ENCODE measurements around the gene LRP10.

The LRP10 gene

DNA sequence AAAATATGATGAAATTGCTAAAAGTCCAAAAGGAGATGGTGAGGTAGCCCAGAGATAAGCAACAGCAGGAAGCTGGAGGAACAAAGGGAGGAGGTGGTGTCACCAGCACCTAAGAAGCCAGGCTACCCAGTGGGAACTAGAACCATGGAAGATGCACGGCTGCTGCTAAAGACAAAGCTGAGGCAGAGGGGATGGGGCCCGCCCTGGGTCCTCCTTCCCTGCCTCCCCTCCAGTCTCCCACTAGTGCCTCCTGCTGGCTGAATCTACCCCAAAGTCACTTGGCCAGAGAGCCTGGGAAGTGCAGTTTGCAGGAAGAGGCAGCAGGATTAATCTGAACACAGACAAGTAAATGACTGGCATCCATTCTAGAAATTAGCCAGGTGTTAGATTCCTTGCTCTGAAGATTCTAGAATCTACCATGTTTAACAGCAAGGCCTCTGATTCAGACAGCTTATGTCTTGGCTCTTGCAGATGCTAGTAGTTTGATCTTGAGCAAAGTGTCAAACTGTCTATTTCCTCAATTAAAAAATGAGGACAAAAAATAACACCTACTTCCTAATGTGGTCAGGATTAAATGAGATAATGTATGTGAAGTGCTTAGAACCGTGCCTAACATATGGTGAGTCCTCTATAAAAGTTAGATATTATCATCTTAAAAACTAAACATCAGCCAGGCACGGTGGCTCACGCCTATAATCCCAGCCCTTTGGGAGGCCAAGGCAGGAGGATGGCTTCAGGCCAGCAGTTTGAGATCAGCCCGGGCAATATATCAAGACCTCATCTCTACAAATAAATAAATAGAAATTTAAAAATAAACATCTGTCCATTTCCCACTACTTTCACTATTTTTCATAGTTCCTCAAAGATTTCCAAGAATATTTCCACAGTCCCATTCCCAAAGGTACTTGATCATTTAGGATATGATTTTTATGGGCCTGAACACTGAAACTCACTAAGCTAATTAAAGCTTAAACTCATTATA, 5.8 kb upstream of the LRP10 start:
- DNase-seq (ENCODE audit: low read depth in 2 of 2), result no peak

DNA sequence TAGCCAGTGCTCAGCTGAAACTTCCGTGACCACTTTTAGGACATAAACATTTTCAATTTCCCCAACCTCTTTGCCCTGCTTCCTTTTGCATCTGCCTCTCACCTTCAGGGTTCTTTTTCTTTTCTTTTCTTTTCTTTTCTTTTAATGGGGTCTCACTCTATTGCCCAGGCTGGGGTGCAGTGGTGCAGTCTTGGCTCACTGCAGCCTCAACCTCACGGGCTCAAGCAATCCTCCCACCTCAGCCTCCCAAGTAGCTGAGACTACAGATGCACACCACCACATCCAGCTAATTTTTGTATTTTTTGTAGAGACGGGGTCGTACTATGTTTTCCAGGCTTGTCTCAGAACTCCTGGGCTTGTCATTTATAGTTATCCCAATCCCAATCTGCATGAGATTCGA, 4.7 kb upstream of the LRP10 start:
- no peak for DNase-seq (ENCODE audit: low read depth in 2 of 2)

DNA sequence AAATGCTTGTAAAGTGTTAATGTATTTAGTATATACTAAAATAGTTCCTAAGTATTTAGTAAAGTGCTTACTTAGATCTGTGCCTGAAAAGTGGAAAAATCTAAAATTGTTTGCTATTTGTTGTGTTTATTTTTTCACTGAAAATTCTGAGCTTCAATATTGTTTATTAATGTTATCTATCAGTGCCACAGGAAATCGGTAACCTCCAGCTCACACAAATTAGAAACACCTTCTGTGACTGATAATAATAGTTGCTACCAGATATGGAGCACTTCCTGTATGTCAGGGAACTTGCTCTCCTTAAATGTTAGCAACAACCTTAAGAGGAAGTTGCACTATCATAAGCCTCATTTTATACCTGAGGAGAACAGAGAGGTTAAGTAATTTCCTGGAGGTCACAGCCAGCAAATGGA, 723 bp upstream of the LRP10 start:
- DNase-seq (ENCODE audit: low read depth in 2 of 2), result no peak

DNA sequence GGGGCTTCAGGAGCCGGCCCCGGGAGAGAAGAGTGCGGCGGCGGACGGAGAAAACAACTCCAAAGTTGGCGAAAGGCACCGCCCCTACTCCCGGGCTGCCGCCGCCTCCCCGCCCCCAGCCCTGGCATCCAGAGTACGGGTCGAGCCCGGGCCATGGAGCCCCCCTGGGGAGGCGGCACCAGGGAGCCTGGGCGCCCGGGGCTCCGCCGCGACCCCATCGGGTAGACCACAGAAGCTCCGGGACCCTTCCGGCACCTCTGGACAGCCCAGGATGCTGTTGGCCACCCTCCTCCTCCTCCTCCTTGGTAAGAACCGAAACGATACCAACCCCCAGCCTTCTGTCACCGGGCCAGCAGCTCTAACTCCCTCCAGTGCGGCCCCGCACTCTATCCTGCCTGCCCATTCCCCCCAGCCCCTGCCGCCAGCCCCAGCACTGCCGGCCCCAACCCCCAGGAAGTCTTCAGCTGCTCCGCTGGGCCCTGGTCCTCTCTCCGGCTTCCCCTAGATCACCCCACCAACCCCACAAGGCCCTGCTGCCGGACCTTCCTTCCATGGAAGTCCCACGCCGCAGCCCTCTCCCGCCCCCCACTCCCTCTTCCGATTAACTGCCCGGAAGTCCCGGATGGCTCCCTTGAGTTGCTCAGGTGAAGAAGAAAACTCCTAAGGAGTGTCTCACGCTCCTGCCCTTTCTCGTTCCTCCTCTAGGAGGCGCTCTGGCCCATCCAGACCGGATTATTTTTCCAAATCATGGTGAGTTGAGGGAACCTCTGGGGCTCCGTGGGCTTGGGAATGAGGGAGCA, 693 bp downstream of the LRP10 start:
- peak; percentile 36 to 38 for DNase-seq (ENCODE audit: low read depth in 2 of 2)

DNA sequence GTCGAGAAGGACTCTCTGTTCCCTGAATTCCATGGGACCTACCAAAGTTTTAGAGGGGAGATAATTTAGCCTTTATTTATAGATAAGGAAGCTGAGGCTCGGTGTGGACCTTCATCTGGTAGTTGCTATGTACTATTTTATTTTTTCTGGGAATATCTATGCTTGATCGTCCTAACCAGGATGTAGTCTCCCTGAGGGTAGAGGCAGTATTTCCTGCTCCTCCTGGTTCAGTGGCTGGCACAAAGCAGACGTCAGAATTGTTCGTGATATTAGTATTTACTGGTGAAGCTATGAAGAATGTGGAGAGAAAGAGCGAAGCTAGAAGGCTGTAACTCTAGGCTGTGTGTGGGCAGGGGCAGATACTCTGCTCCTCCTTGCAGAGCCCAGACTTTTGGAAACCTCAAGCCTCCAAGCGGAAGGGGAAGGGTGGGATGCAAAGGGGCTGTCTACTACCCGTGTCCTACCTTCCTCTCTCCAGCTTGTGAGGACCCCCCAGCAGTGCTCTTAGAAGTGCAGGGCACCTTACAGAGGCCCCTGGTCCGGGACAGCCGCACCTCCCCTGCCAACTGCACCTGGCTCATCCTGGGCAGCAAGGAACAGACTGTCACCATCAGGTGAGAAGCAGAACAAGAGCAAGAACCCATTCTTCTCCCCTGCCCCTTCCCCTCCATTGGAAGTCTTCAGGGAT, 1.4 kb downstream of the LRP10 start:
- no peak for DNase-seq (ENCODE audit: low read depth in 2 of 2)

DNA sequence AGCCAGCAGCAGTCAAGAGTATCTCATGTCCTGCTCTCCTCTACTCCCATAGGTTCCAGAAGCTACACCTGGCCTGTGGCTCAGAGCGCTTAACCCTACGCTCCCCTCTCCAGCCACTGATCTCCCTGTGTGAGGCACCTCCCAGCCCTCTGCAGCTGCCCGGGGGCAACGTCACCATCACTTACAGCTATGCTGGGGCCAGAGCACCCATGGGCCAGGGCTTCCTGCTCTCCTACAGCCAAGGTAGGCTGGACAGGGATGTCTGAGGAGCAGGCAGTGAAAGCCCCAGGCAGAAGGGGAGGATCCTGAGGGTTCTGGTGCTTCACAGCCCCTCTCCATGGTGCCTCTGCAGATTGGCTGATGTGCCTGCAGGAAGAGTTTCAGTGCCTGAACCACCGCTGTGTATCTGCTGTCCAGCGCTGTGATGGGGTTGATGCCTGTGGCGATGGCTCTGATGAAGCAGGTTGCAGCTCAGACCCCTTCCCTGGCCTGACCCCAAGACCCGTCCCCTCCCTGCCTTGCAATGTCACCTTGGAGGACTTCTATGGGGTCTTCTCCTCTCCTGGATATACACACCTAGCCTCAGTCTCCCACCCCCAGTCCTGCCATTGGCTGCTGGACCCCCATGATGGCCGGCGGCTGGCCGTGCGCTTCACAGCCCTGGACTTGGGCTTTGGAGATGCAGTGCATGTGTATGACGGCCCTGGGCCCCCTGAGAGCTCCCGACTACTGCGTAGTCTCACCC, 3.6 kb downstream of the LRP10 start:
- DNase-seq (ENCODE audit: low read depth in 2 of 2), result no peak

DNA sequence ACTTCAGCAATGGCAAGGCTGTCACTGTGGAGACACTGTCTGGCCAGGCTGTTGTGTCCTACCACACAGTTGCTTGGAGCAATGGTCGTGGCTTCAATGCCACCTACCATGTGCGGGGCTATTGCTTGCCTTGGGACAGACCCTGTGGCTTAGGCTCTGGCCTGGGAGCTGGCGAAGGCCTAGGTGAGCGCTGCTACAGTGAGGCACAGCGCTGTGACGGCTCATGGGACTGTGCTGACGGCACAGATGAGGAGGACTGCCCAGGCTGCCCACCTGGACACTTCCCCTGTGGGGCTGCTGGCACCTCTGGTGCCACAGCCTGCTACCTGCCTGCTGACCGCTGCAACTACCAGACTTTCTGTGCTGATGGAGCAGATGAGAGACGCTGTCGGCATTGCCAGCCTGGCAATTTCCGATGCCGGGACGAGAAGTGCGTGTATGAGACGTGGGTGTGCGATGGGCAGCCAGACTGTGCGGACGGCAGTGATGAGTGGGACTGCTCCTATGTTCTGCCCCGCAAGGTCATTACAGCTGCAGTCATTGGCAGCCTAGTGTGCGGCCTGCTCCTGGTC, 4.3 kb downstream of the LRP10 start:
- DNase-seq (ENCODE audit: low read depth in 2 of 2), result no peak

DNA sequence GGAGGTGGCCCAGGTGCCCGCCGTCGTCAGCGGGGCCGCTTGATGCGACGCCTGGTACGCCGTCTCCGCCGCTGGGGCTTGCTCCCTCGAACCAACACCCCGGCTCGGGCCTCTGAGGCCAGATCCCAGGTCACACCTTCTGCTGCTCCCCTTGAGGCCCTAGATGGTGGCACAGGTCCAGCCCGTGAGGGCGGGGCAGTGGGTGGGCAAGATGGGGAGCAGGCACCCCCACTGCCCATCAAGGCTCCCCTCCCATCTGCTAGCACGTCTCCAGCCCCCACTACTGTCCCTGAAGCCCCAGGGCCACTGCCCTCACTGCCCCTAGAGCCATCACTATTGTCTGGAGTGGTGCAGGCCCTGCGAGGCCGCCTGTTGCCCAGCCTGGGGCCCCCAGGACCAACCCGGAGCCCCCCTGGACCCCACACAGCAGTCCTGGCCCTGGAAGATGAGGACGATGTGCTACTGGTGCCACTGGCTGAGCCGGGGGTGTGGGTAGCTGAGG, 5.5 kb downstream of the LRP10 start:
- DNase-seq (ENCODE audit: low read depth in 2 of 2), result no peak

DNA sequence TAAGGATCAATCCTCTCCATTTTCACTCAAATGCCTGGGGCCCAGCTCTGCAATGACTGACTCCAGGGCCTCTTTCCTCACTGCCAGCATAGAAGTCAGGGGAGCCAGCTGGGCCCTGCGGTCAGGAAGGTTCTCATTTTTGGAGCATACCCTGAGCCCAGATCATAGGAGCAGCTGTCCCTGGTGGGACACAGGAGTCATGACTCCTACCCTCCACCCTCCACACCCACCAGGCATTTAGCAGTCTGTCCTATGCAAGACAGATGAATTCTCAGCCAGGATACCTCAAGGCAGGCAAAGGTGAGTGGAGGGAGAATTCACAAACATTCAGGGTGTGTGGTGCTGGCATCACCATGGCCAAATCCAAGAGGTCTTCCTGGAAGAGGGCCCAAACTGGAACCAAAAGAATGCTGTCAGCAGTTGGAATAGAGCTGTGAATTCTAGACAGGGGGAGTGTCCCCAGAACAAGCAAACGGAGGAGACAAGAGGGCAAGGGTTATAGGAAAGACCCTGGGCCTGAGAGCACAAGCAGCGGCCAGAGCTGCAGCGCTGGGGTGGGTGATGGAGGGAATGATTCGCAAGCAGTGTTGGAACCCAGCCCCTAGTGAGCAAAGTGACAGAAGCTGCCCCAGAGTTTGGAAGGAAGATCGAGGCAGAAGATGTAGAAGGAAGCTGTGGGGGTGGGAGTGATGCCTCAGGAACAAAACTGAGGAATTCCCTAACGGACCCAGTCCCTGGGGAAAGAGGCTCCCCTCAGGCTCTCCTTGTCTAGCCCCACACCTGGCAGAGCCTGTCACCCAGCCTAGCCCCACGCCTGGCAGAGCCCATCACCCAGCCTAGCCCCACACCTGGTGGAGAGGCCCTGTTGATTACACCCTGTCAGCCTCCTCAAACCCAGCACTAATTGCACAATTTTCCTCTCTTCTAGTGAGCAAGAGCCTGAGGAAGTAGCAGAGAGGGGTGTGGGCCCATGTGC, 7.0 kb downstream of the LRP10 start:
- DNase-seq (ENCODE audit: low read depth in 2 of 2), result no peak

DNA sequence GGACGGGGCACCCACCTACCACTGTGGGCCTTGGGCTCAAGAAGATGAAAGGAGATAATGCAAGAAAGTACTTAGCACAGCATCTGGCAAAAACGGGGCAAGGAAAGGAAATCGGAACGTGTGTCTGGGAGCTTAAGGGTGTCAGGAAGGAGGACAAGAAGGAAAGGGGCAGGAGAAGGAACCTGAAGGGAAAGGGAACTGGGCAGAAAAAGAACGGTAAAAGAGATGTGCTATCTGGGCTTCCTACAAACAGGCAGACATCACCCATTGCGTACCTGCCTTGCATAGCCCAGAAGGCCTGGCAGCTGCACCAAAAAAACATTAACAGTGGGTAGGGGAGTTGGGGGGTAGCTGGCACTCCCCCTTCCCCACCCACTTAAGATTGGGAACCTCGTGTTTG, 10.5 kb downstream of the LRP10 start:
- no peak for DNase-seq (ENCODE audit: low read depth in 2 of 2)

DNA sequence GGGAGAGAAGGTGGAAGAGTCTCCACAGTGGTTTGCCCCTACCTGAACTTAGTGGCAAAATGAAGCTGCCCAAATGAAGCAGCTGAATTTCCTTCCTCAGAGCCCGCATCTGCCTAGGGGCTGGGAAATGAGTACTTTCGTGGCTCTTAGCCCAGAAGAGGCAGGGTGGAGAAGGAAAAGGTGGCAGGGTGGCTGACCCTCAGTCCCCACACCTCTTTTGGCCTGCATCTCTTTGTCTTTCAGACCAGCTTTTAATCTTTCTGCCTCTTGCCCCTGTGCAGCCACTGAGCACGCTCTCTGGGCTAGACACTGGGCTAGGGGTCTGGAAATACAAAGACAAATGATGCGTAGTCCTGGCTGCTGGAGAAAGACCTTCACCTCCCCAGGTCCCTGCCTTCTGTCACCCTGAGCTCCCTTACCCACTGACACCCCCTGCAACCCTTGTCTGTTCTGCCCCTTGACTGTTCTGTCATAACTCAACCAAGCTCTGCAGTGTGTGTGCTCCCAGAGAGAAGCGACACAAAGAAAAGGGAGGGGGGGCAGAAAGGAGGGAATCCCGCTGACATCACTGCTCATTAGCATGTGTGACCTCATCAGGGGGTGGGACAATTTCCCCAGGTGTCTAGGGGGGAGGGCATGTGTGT, 11.1 kb downstream of the LRP10 start:
- peak; percentile 21 to 46 for DNase-seq (ENCODE audit: low read depth in 2 of 2)

DNA sequence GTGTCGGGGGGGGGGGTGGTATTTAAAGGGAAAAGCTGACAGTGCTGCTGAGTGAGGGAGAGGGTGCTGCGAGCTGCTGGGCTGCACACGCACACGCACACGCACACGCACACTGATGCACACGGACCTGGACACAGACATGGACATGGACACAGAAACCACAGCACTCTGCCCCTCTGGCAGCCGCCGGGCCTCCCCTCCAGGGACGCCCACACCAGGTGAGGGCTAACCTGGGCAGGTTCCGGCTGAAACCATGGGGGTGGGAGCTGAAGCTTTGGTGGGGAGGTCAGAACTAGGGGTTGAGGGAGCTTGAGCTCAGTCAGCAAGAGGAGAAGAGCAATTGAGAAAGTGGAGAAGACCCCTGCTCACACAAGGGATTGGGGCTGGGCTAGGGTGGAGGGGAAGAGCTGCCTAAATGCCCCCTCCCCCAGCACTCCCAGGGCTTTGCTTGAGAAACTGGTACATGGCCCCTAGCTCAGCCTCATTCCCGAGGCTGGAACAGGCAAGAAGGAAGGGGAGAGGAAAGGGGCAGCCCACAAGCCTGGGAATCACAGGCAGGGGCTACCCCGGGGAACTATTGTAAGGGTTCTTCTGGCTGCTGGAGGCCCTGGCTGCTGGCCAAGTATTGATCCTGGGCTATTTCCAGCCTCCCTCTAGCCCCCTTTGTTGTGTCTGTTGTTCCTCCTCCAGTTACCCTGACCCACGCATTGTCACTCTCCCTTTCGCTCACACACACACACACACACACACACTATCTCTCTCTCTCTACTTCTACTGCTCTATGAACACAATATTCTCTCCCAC, 11.8 kb downstream of the LRP10 start, which contains the start of gene REM2:
Gene REM2, plus strand, starts transcription at position 50 of the 804 bp plus-strand sequence. Its CDS starts 66 bp downstream, at position 116.
- DNase-seq (ENCODE audit: low read depth in 2 of 2), result no peak

DNA sequence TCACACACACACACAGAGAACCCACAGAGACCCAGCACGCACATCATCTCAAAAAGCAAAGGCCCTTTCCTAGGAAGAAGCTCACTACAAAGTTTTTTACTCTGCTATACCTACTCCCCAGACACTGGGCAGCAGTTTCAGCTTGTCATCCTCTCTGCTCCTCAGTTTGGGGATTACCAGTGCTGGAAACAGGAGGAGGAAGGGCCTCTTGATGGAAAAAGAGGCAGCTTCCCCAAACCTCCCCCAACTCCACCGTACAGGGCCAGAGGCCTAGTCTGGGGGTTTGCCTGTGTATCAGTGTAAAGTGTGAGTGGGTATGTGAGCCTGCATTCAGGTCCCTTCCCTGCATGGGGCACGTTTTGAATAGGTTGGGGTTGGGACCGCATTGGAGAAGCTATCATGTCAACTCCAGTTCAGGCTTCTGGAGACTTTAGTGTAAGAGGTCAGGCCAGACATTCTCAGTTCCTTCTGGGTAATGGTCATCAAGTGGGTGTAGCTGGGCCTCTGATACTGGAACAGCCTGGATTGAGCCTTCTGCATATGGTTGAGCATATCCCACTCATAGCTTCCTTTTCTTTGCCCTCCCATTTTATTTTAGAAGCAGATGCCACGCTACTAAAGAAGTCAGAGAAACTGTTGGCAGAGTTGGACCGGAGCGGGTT, 12.7 kb downstream of the LRP10 start:
- no peak for DNase-seq (ENCODE audit: low read depth in 2 of 2)

DNA sequence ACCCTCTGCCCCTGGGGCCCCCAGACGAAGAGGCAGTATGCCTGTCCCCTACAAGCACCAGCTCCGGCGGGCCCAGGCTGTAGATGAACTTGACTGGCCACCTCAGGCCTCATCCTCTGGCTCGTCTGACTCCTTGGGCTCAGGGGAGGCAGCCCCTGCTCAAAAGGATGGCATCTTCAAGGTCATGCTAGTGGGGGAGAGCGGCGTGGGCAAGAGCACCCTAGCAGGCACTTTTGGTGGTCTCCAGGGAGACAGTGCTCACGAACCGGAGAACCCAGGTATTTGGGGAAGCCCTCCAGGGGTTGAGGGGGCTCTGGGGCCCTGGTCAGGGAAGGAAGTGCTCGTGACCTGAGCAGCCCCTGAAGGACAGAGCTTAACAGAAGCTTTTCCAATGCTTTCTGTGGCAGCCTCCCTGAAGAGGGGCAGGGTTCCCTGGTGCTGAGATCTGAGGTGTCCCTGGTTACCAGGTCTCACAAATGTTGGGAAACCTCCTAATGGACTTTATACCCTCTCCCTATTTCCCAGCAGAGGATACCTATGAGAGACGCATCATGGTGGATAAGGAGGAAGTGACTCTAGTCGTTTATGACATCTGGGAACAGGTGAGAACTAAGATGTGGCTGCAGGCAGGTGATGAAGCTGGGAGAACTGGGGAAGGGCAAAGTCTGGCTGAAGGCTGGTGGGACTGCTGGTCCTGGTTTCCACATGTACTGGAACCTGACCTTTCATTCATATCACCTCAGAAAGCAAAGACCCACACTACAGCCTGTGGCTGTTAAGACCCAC, 13.4 kb downstream of the LRP10 start:
- DNase-seq (ENCODE audit: low read depth in 2 of 2), result no peak

DNA sequence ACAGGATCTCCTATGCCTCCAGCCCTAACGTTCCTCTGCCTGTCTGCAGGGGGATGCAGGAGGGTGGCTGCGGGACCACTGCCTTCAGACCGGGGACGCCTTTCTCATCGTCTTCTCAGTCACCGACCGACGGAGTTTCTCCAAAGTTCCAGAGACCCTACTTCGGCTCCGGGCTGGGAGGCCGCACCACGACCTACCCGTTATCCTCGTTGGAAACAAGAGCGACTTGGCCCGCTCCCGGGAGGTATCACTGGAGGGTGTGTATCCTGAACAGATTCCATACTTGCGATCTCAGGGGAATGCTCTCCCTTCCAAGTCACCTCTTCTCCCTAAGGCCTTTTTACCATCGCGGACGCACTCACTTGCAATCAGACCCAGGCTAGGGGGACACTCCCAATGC, 14.4 kb downstream of the LRP10 start:
- no peak for DNase-seq (ENCODE audit: low read depth in 2 of 2)

DNA sequence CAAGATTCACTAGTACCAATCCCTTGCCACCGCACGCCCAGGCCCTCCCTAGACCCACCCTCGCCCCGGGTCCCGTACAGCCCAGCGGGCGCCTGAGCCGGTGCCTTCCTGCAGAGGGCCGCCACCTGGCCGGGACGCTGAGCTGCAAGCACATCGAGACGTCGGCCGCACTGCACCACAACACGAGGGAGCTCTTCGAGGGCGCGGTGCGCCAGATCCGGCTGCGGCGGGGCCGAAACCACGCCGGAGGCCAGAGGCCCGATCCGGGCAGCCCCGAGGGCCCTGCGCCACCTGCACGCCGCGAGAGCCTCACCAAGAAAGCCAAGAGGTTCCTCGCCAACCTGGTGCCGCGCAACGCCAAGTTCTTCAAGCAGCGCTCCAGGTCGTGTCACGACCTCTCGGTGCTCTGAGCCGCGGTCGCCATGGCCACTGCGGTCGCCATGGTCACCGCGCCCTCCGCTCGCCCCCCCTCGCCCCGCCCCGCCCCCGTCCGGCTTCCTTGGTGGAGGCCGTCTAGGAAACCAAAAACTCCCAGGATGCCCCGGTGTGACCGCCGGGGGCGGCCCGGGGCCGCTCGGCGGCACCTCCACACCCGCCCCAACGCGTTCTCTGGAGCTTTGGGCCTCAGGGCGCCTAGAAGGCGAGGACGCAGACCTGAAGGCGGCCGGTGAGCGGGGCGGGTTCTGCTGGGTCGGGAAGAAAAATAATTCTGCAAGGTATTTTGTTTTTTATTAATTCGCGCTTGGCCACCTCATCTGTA, 15.1 kb downstream of the LRP10 start:
- peak; percentile 44 to 48 for DNase-seq (ENCODE audit: low read depth in 2 of 2)

Measured in activated CD8-positive, alpha-beta memory T cell treated with anti-CD3 and anti-CD28 coated beads for 4 hours (primary cell).